Activated naive CD8-positive, alpha-beta T cell treated with anti-CD3 and anti-CD28 coated beads, Interleukin-2, amount 10 ng/mL, durations not matched to agents 7 days and 5 days (primary cell): ENCODE data around the gene OR5H15. TPM values are rescaled to one million over a fixed set of nuclear protein-coding genes. Genes with fewer than 3 reads are reported as not detected.
"Not testable (repeated sequence)": the region's sequence is repeated elsewhere in the genome, so short reads cannot be mapped to it uniquely, and the experiment has no call there.

Source experiments
- ATAC-seq: fragments of 150-1000 bp; cut with Tn5 transposase; one replicate; pipeline ENCODE4 v1.10.0; 2021; ENCODE audit warnings: low read depth, moderate library complexity
- POLR2A ChIA-PET: fragments of 350-600 bp; sonication (Branson Sonifier 250); formaldehyde crosslinking; loops from one replicate; lab custom pipeline; 2021; ENCODE audit warnings: antibody characterized with exemption; lab: Charles Lee
- DNase-seq: peaks from one replicate; pipeline ENCODE4 v3.0.0; 2021
- H3K27ac Mint-ChIP-seq: one replicate; pipeline ENCODE4 v1.8.0; 2022; ENCODE audit warnings: mild to moderate bottlenecking, mixed read lengths
- H3K27me3 Mint-ChIP-seq: one replicate; pipeline ENCODE4 v1.8.0; 2022; ENCODE audit warnings: mild to moderate bottlenecking, moderate library complexity, mixed read lengths
- H3K36me3 Mint-ChIP-seq: one replicate; pipeline ENCODE4 v1.8.0; 2021; ENCODE audit warnings: mild to moderate bottlenecking, mixed read lengths
- H3K4me1 Mint-ChIP-seq: one replicate; pipeline ENCODE4 v1.8.0; 2021; ENCODE audit warnings: mixed read lengths
- H3K4me3 Mint-ChIP-seq: one replicate; pipeline ENCODE4 v1.8.0; 2022; ENCODE audit warnings: mild to moderate bottlenecking, moderate library complexity, mixed read lengths
- H3K9me3 Mint-ChIP-seq: one replicate; pipeline ENCODE4 v1.8.0; 2021; ENCODE audit warnings: mixed read lengths
- total RNA-seq, 2 experiments: library from RNA; stranded (reverse); gene quantifications; one replicate each; pipeline ENCODE4 v1.2.3, GENCODE V29; 2021

OR5H15 gene
- total RNA-seq, 2 experiments from 2014 or later = not detected

- Mint-ChIP-seq H3K27me3 (peaks cover 8% of the 10 kb centered on the region), H3K9me3 (no peaks in the 10 kb centered on the region), H3K4me1 (peaks cover 4% of the 10 kb centered on the region)
Observed at GRCh38 chr3:98188545-98188944, 22.0 kb downstream of the OR5H15 start.

GRCh38 chr3:98190911-98191310 lies 24.4 kb downstream of the OR5H15 start:
- POLR2A ChIA-PET, ATAC-seq, H3K9me3 Mint-ChIP-seq, H3K27me3 Mint-ChIP-seq, H3K4me3 Mint-ChIP-seq, H3K4me1 Mint-ChIP-seq, H3K27ac Mint-ChIP-seq, DNase-seq, H3K36me3 Mint-ChIP-seq: not testable (repeated sequence)

More at GRCh38 chr3:98188545-98188944, 22.0 kb downstream of the OR5H15 start:
- Mint-ChIP-seq H3K4me3 (no peak overlapping the region), H3K36me3 (no peaks in the 10 kb centered on the region), H3K27ac (no peak overlapping the region)
- DNase-seq = no peak
- POLR2A ChIA-PET = no interaction called here
- peak; percentile 92 for ATAC-seq

GRCh38 chr3:98196293-98196692 lies 29.8 kb downstream of the OR5H15 start:
- DNase-seq, H3K4me1 Mint-ChIP-seq, H3K4me3 Mint-ChIP-seq, POLR2A ChIA-PET, H3K27me3 Mint-ChIP-seq, H3K36me3 Mint-ChIP-seq, H3K27ac Mint-ChIP-seq, H3K9me3 Mint-ChIP-seq, ATAC-seq: not testable (repeated sequence)

- Mint-ChIP-seq H3K36me3 (no peaks in the 10 kb centered on the region), H3K27me3 (peaks cover 2% of the 10 kb centered on the region), H3K9me3 (no peaks in the 10 kb centered on the region), H3K27ac (no peak overlapping the region), H3K4me3 (no peak overlapping the region), H3K4me1 (no peaks in the 10 kb centered on the region)
- DNase-seq (no peak), ATAC-seq (no peak)
- POLR2A ChIA-PET = no interaction called here
Observed at GRCh38 chr3:98199020-98199419, 32.5 kb downstream of the OR5H15 start.

- ATAC-seq (no peak), DNase-seq (no peak)
- POLR2A ChIA-PET = no interaction called here
- Mint-ChIP-seq H3K27me3 (peaks cover 6% of the 10 kb centered on the region), H3K27ac (no peak overlapping the region), H3K9me3 (peaks cover 4% of the 10 kb centered on the region), H3K4me1 (no peaks in the 10 kb centered on the region), H3K36me3 (no peaks in the 10 kb centered on the region), H3K4me3 (no peak overlapping the region)
Observed at GRCh38 chr3:98209244-98209643, 42.7 kb downstream of the OR5H15 start.

- Mint-ChIP-seq H3K4me3 (no peak overlapping the region), H3K4me1 (no peaks in the 10 kb centered on the region), H3K9me3 (peaks cover 2% of the 10 kb centered on the region), H3K36me3 (no peaks in the 10 kb centered on the region), H3K27me3 (peaks cover 3% of the 10 kb centered on the region), H3K27ac (no peak overlapping the region)
- ATAC-seq (no peak), DNase-seq (no peak)
- POLR2A ChIA-PET = no interaction called here
Observed at GRCh38 chr3:98213276-98213675, 46.8 kb downstream of the OR5H15 start.

GRCh38 chr3:98215051-98215450 lies 48.6 kb downstream of the OR5H15 start:
- POLR2A ChIA-PET = no interaction called here
- H3K4me3 Mint-ChIP-seq = no peak overlapping the region
- no peaks in the 10 kb centered on the region for H3K9me3 Mint-ChIP-seq
- no peak overlapping the region for H3K27ac Mint-ChIP-seq
- no peaks in the 10 kb centered on the region for H3K36me3 Mint-ChIP-seq
- H3K27me3 Mint-ChIP-seq = peaks cover 3% of the 10 kb centered on the region
- no peaks in the 10 kb centered on the region for H3K4me1 Mint-ChIP-seq
- ATAC-seq (no peak), DNase-seq (no peak)

Other genes starting within 250 kb of the OR5H15 start
- gene RIOX2, start 194.3 kb upstream of the OR5H15 start, total RNA-seq = 10 to 100 TPM; 23.8 to 24.2 TPM
- gene GABRR3, start 131.4 kb upstream of the OR5H15 start, total RNA-seq = not detected
- not detected for gene OR5AC2, start 79.5 kb upstream of the OR5H15 start, total RNA-seq
- gene OR5H1, start 36.0 kb upstream of the OR5H15 start, total RNA-seq = not detected
- not detected for gene OR5H14, start 19.2 kb upstream of the OR5H15 start, total RNA-seq
- gene OR5H6, start 97.5 kb downstream of the OR5H15 start, total RNA-seq = not detected
- not detected for gene OR5H2, start 115.8 kb downstream of the OR5H15 start, total RNA-seq
- gene OR5K4, start 187.2 kb downstream of the OR5H15 start, total RNA-seq = not detected
- not detected for gene OR5K3, start 224.0 kb downstream of the OR5H15 start, total RNA-seq